CD14-positive monocyte (primary cell): ENCODE results near the gene ECHDC3. TPM values are rescaled to one million over a fixed set of nuclear protein-coding genes. Genes with fewer than 3 reads are reported as not detected.

Experiments used
- DNase-seq, 3 donors: peaks; one replicate each; pipeline ENCODE4 v3.0.0-alpha.2; 2011 to 2022
- H2AFZ ChIP-seq: 2 replicates; pipeline ENCODE4 v1.6.0; 2012; ENCODE audit warnings: mild to moderate bottlenecking, low read depth, low read length, inconsistent platforms; ENCODE audit not compliant: insufficient read depth, poor library complexity, severe bottlenecking
- H3K27ac ChIP-seq, 2 donors: 1 replicate in 1 of 2; 2 replicates in 1 of 2; pipeline ENCODE4 v1.5.1; 2012 to 2013; ENCODE audit warnings: low read length in 2 of 2, control low read depth in 1 of 2, inconsistent platforms in 1 of 2, low read depth in 1 of 2, mild to moderate bottlenecking in 1 of 2
- H3K27me3 ChIP-seq, 2 donors: one replicate each; pipeline versions ENCODE4 v1.6.0 to v1.6.1; 2011 to 2013; ENCODE audit warnings: low read length in 2 of 2; ENCODE audit not compliant: control insufficient read depth in 2 of 2, insufficient read depth in 2 of 2
- H3K36me3 ChIP-seq, 2 donors: replicated peaks in 1 of 2; 1 replicate in 1 of 2; 2 replicates in 1 of 2; pipeline versions ENCODE4 v1.5.1 to v1.6.1; 2012 to 2013; ENCODE audit warnings: low read length in 2 of 2, control low read depth in 1 of 2, inconsistent platforms in 1 of 2, mild to moderate bottlenecking in 1 of 2; ENCODE audit not compliant: insufficient read depth in 2 of 2, control insufficient read depth in 1 of 2
- H3K4me1 ChIP-seq, 2 donors: 1 replicate in 1 of 2; 2 replicates in 1 of 2; pipeline versions ENCODE4 v1.5.1 to v1.6.1; 2012 to 2013; ENCODE audit warnings: low read length in 2 of 2, control low read depth in 1 of 2, inconsistent platforms in 1 of 2, mild to moderate bottlenecking in 1 of 2, moderate library complexity in 1 of 2; ENCODE audit not compliant: insufficient read depth in 2 of 2, control insufficient read depth in 1 of 2
- H3K4me2 ChIP-seq: replicated peaks from 2 replicates; pipeline ENCODE3; 2012; ENCODE audit warnings: low read length, moderate library complexity, mild to moderate bottlenecking; ENCODE audit not compliant: poor library complexity, severe bottlenecking; ENCODE audit errors: extremely low read depth
- H3K4me3 ChIP-seq, 3 experiments: fragments of 200-600 bp in 1 of 3; sonication (generic) in 1 of 3; replicated peaks in 1 of 3; 1 replicate in 2 of 3; 2 replicates in 1 of 3; pipeline ENCODE4 v1.5.1; 2011 to 2013; ENCODE audit warnings: low read length in 3 of 3, mild to moderate bottlenecking in 3 of 3, control low read depth in 2 of 3, low read depth in 2 of 3, inconsistent platforms in 1 of 3, moderate library complexity in 1 of 3
- H3K79me2 ChIP-seq: 2 replicates; pipeline ENCODE4 v1.6.0; 2012; ENCODE audit warnings: mild to moderate bottlenecking, control low read depth, inconsistent platforms, low read length, moderate library complexity; ENCODE audit not compliant: insufficient read depth
- H3K9ac ChIP-seq: 2 replicates; pipeline ENCODE4 v1.6.0; 2017; ENCODE audit warnings: low read length, mild to moderate bottlenecking; ENCODE audit not compliant: insufficient read depth, poor library complexity, severe bottlenecking
- H3K9me3 ChIP-seq, 2 donors: replicated peaks in 1 of 2; 1 replicate in 1 of 2; 2 replicates in 1 of 2; pipeline versions ENCODE4 v1.5.1 to v1.6.1; 2012 to 2013; ENCODE audit warnings: low read length in 2 of 2, control low read depth in 1 of 2; ENCODE audit not compliant: control insufficient read depth in 1 of 2, insufficient read depth in 1 of 2
- H4K20me1 ChIP-seq: 2 replicates; pipeline ENCODE4 v1.6.0; 2012; ENCODE audit warnings: mild to moderate bottlenecking, low read length, control low read depth, moderate library complexity; ENCODE audit not compliant: insufficient read depth
- H3K27ac Mint-ChIP-seq, 7 donors: one replicate each; pipeline ENCODE4 v1.8.0; 2020; ENCODE audit warnings: mild to moderate bottlenecking in 7 of 7, mixed read lengths in 7 of 7, moderate library complexity in 6 of 7, inconsistent platforms in 2 of 7
- H3K27me3 Mint-ChIP-seq, 3 donors: one replicate each; pipeline ENCODE4 v1.8.0; 2021 to 2022; ENCODE audit warnings: low read depth in 3 of 3, mild to moderate bottlenecking in 3 of 3, mixed read lengths in 3 of 3, moderate library complexity in 3 of 3, inconsistent platforms in 1 of 3
- H3K36me3 Mint-ChIP-seq, 2 donors: one replicate each; pipeline ENCODE4 v1.8.0; 2020; ENCODE audit warnings: mixed read lengths in 2 of 2, inconsistent platforms in 1 of 2, mild to moderate bottlenecking in 1 of 2
- H3K4me1 Mint-ChIP-seq: one replicate; pipeline ENCODE4 v1.8.0; 2020; ENCODE audit warnings: mild to moderate bottlenecking, mixed read lengths
- H3K4me3 Mint-ChIP-seq, 2 donors: one replicate each; pipeline ENCODE4 v1.8.0; 2020; ENCODE audit warnings: mild to moderate bottlenecking in 2 of 2, mixed read lengths in 2 of 2, moderate library complexity in 1 of 2
- H3K9me3 Mint-ChIP-seq, 7 donors: one replicate each; pipeline ENCODE4 v1.8.0; 2020 to 2022; ENCODE audit warnings: mixed read lengths in 7 of 7, mild to moderate bottlenecking in 6 of 7, moderate library complexity in 6 of 7, inconsistent platforms in 2 of 7
- WGBS: methylation state at CpG from one replicate; pipeline ENCODE4 v1.1.5; 2013; ENCODE audit warnings: missing lambda C conversion rate; ENCODE audit not compliant: insufficient coverage; 5-methylcytosine and 5-hydroxymethylcytosine counted together
- intact Hi-C, 2 donors: fragments of 100-400 bp; cut with micrococcal nuclease; formaldehyde crosslinking; loops; one replicate each; pipeline versions ENCODE4 v1.15.0 to v1.15.1; 2023
- polyA minus RNA-seq: library from RNA; depleted of rRNA, polyadenylated mRNA; stranded (reverse); fragments of >200 nt; gene quantifications from 2 replicates; pipeline ENCODE4 v1.2.3, GENCODE V29; 2012
- polyA plus RNA-seq, 3 donors: library from polyadenylated mRNA; depleted of rRNA in 1 of 3; unstranded in 2 of 3; stranded (reverse) in 1 of 3; fragments of 300-500 nt in 2 of 3; fragments of >200 nt in 1 of 3; fragmentation: Illumina TruSeq in 2 of 3; gene quantifications; 1 replicate in 2 of 3; 2 replicates in 1 of 3; pipeline ENCODE4 v1.2.3, GENCODE V29; 2012 to 2021
- total RNA-seq, 12 experiments: library from RNA in 1 of 12; stranded (reverse) in 1 of 12; fragments of 120-200 nt in 1 of 12; gene quantifications; one replicate each; pipeline ENCODE4 v1.2.4 and lab custom pipeline; 2013 to 2026; ENCODE audit warnings: mixed read lengths in 6 of 12, inconsistent platforms in 1 of 12
- TF ChIP-seq, protein P1 (sequence below): fragments of 200-600 bp; IDR thresholded peaks from one replicate; pipeline ENCODE4 v1.8.0; 2022; ENCODE audit warnings: antibody characterized with exemption, mild to moderate bottlenecking

The ECHDC3 gene
- 8.7 TPM for total RNA-seq (2013)
- polyA plus RNA-seq (10 to 100 TPM in 1 of 3 donors, 1 to 10 TPM in 2; 9.2 to 10.6 (median 9.4) TPM), polyA minus RNA-seq (15.4 and 19.6 TPM in 2 replicates), total RNA-seq (lab: John Stamatoyannopoulos, UW) (1.6 to 8.2 (median 5.3) reads per million in 11 experiments)

DNA sequence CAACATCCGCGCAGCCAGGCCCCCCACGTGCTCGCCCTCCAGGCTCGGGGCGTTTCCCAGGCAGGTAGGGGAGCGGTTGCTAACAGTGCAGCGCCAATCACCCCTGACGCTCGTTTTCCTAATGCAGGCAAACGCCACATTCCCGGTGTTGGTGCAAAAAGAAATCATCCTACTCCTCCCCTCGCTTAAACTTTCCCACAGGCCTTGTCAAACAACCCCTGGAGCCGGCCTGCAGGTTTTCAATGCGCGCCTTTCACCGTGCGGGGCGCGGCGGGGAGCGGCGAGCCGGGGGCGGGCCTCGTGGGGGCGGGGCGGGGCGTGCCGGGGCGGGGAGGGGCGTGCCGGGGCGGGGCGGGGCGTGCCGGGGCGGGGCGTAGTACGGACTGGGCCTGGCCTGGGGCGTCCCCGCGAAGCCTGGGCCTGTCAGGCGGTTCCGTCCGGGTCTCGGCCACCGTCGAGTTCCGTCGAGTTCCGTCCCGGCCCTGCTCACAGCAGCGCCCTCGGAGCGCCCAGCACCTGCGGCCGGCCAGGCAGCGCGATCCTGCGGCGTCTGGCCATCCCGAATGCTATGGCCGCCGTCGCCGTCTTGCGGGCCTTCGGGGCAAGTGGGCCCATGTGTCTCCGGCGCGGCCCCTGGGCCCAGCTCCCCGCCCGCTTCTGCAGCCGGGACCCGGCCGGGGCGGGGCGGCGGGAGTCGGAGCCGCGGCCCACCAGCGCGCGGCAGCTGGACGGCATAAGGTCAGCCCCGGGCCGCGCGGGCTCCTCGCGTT lies at the start of gene ECHDC3:
Gene ECHDC3, plus strand, starts transcription at position 374 of the 770 bp plus-strand sequence. Its CDS starts 195 bp downstream, at position 569.
- Mint-ChIP-seq H3K36me3 (peaks cover 9 to 15% of the 10 kb centered on the region in 2 donors), H3K9me3 (peaks cover 0 to 9% (median 2%) of the 10 kb centered on the region in 7 donors), H3K27me3 (peaks cover 2 to 21% (median 9%) of the 10 kb centered on the region in 3 donors), H3K4me1 (peaks cover 35% of the 10 kb centered on the region), H3K27ac (peak within 1 kb of the TSS in 3 of 7 donors; percentile 50 to 67 (median 51)), H3K4me3 (peak within 1 kb of the TSS; percentile 71 to 81)
- H3K9me3 ChIP-seq, result peaks cover 0 to 6% of the 10 kb centered on the region in 2 donors
- peak; percentile 61 to 74 (median 73) for DNase-seq
- H3K4me2 ChIP-seq, result peak within 1 kb of the TSS; percentile 90
- no peaks in the 10 kb centered on the region for H4K20me1 ChIP-seq
- H3K79me2 ChIP-seq, result peaks cover 14% of the 10 kb centered on the region
- H3K4me1 ChIP-seq, result peaks cover 24 to 37% of the 10 kb centered on the region in 2 donors
- no peaks in the 10 kb centered on the region for H3K27me3 ChIP-seq
- H3K36me3 ChIP-seq, result no peaks in the 10 kb centered on the region
- peak within 1 kb of the TSS; percentile 80 for H2AFZ ChIP-seq
- peak within 1 kb of the TSS; percentile 49 to 74 (median 53) for H3K4me3 ChIP-seq
- WGBS, result under 1% methylated on average over 75 of the region's 93 CpGs
- TF ChIP-seq, protein P1, sequence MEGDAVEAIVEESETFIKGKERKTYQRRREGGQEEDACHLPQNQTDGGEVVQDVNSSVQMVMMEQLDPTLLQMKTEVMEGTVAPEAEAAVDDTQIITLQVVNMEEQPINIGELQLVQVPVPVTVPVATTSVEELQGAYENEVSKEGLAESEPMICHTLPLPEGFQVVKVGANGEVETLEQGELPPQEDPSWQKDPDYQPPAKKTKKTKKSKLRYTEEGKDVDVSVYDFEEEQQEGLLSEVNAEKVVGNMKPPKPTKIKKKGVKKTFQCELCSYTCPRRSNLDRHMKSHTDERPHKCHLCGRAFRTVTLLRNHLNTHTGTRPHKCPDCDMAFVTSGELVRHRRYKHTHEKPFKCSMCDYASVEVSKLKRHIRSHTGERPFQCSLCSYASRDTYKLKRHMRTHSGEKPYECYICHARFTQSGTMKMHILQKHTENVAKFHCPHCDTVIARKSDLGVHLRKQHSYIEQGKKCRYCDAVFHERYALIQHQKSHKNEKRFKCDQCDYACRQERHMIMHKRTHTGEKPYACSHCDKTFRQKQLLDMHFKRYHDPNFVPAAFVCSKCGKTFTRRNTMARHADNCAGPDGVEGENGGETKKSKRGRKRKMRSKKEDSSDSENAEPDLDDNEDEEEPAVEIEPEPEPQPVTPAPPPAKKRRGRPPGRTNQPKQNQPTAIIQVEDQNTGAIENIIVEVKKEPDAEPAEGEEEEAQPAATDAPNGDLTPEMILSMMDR, result no peak
- peak within 1 kb of the TSS in 1 of 2 donors; percentile 73 for H3K27ac ChIP-seq
- intact Hi-C loops, result loop anchor here in 1 of 2 donors (10.0 kb wide), 1 partner anchor 127 kb away; the partner anchor contains the start of gene USP6NL
- peak within 1 kb of the TSS; percentile 86 for H3K9ac ChIP-seq

DNA sequence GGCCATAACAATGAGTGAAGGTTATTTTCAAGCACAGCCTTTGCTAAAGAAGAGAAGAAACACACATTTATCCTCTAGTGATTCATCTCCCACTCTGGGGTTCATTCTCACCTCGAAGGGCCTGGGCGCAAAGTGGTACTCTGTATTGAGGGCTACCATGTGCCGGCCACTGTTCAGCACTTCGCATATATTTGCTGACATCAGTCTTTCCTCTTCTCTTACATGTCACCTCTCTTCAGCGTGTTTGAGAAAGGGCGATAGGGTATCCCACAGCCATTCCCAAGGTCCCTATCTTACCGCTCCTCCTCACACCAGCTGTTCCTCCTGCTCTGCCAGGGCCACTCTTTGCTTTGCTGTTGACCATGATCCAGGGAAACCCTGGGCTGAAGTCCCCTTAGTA lies 48.8 kb upstream of the ECHDC3 start:
- Mint-ChIP-seq H3K36me3 (no peaks in the 10 kb centered on the region), H3K4me3 (no peak overlapping the region), H3K27ac (no peak overlapping the region), H3K4me1 (peaks cover 22% of the 10 kb centered on the region), H3K9me3 (peaks cover 0 to 3% (median 2%) of the 10 kb centered on the region in 7 donors), H3K27me3 (peaks cover 2 to 9% (median 9%) of the 10 kb centered on the region in 3 donors)
- Histone ChIP-seq H3K79me2 (no peaks in the 10 kb centered on the region), H4K20me1 (no peaks in the 10 kb centered on the region), H3K4me1 (peaks cover 13 to 17% of the 10 kb centered on the region in 2 donors), H3K36me3 (no peaks in the 10 kb centered on the region), H3K9ac (no peak overlapping the region), H3K4me3 (no peak overlapping the region), H3K27me3 (no peaks in the 10 kb centered on the region), H3K9me3 (no peaks in the 10 kb centered on the region), H3K27ac (no peak overlapping the region), H3K4me2 (no peak overlapping the region), H2AFZ (no peak overlapping the region)
- no peak for DNase-seq
- intact Hi-C loops, result no loop called here
- WGBS, result 100% methylated on average over 4 of the region's 7 CpGs
- TF ChIP-seq, protein P1, result no peak
